Measurements from ENCODE around the gene ZNF420. TPM values are rescaled to one million over a fixed set of nuclear protein-coding genes. Genes with fewer than 3 reads are reported as not detected.

Gene ZNF420
- polyA plus RNA-seq, 1 donor: 12.8 TPM

DNA sequence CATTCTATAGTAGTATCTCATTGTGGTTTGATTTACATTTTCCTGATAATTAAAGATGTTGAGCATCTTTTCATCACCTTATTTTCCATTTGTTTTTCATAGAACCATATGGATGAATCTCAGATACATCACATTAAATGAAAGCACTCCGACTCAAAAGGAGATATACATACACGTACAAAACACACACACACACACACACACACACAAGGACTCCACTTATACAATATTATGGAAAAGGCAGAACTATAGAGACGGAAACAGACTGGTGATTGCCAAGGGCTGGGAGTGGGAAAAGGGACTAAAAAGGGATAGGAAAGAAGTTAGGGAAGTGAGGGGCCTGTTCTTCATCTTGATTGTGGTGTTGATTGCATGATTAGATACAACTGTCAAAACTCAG, 70.0 kb downstream of the ZNF420 start:
- no peak for DNase-seq (ENCODE audit: low read depth)

DNA sequence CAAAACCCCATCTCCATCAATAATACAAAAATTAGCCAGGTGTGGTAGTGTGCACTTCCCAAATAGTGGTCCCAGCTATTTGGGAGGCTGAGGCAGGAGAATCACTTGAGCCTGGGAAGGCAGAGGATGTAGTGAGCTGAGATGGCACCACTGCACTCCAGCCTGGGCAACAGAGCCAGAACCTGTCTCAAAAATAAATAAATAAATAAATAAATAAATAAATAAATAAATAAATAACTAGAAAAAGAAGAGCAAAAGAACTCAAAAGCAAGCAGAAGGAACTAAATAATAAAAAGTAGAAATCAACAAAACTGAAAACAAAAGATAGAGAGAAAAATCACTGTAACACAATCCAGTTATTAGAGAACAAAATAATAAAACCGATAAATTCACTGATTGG, 81.9 kb downstream of the ZNF420 start:
- DNase-seq (ENCODE audit: low read depth): no peak

DNA sequence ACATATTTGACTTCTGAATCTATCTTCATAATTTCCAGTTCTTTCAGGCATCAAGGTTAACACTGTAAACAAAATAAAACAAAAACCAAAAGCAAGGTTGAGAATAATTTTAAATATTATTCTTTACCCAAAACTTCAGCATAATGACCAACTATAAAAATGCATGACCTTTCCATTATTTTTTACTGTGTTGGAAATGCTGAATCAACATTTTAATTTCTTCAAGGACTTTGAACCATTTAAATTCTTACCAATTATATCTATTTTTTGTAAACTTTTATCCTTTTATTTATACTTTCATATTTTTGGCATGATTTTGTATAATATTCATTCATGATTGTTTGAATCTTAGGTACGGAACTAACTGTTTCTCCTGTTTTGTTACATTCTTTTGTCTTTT, 87.4 kb downstream of the ZNF420 start:
- DNase-seq (ENCODE audit: low read depth): no peak

DNA sequence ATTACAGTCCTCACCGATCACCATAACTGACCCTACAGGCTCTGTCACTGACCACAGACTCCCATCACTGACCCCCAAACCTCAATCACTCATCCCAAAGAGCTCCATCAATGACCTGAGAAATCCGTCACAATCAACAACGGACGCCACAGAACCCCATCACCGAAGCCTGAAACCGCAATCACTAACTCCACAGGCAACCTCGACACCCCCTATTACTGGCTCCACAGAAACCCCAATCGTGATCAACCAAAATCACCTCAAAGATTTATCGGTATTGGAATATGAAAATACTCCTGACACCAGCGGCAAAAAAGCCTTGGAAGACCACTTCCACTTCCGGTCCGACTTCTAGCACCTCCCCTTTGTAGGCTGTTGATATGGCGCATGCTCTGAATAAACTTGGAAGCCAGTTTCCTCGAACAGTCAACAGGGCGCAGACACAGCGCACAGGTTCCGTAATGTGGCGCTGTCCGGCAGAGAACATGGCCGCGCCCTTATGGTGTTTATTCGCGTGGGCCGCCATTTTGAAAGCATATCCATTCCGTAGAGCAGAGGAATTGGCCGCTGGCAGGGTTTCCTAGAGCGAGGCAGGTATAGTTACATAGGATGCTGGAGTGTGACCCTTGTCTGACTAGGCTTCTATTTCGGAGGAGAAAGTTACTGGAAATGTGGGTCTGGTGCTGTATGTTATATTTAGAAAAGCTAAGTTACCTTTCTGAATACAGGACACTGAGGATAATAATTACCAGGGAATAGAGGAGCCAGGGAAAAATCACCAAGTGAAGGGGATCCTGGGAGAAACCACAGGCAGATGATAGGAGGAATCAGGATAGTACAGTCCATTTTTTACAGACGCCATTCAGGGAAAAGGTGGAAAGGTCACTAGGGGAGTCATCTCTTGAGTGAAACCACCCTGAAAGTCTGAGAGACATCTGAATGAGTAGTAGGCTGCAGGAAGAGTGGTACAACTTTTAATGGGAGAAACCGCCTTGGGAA, 94.4 kb downstream of the ZNF420 start, which contains the start of gene ZNF585A:
Gene ZNF585A (minus strand): TSS at position 328 of the 999 bp plus-strand sequence. CDS start 2,785 bp downstream, outside the sequence.
- peak; percentile 97 for DNase-seq (ENCODE audit: low read depth)

Other genes with a start within 250 kb of the ZNF420 start
- gene ZNF790, start 240.0 kb upstream of the ZNF420 start, polyA plus RNA-seq (ENCODE audit: insufficient read length): 7.4 TPM
- 8.8 TPM for gene ZNF345, start 227.6 kb upstream of the ZNF420 start, polyA plus RNA-seq (ENCODE audit: insufficient read length)
- 3.8 TPM for gene ZNF829, start 162.1 kb upstream of the ZNF420 start, polyA plus RNA-seq (ENCODE audit: insufficient read length)
- 40.2 TPM for gene ZNF568, start 162.1 kb upstream of the ZNF420 start, polyA plus RNA-seq (ENCODE audit: insufficient read length)
- gene ZNF585A, start 94.3 kb downstream of the ZNF420 start, polyA plus RNA-seq (ENCODE audit: insufficient read length): 8.9 TPM
- gene ZNF585B, start 132.1 kb downstream of the ZNF420 start, polyA plus RNA-seq (ENCODE audit: insufficient read length): 10.2 TPM
- 12.0 TPM for gene ZNF383, start 139.8 kb downstream of the ZNF420 start, polyA plus RNA-seq (ENCODE audit: insufficient read length)

All from forelimb muscle (tissue), 1 donor.